Fibroblast of lung (primary cell): ENCODE measurements around the gene CLIP2. TPM values are rescaled to one million over a fixed set of nuclear protein-coding genes. Genes with fewer than 3 reads are reported as not detected.
"Not testable (repeated sequence)": the region's sequence is repeated elsewhere in the genome, so short reads cannot be mapped to it uniquely, and the experiment has no call there.

Source experiments
- DNase-seq, 2 donors: peaks; one replicate each; pipeline versions ENCODE4 v3.0.0 to v3.0.0-alpha.2; 2010; ENCODE audit warnings: low read depth in 2 of 2
- H2AFZ ChIP-seq: 2 replicates; pipeline ENCODE4 v1.5.1; 2012; ENCODE audit warnings: low read length, control low read depth, inconsistent platforms
- H3K27ac ChIP-seq: 2 replicates; pipeline ENCODE4 v1.5.1; 2011; ENCODE audit warnings: low read length, control low read depth; ENCODE audit not compliant: insufficient read depth
- H3K27me3 ChIP-seq: 2 replicates; pipeline ENCODE4 v1.5.1; 2011; ENCODE audit warnings: mild to moderate bottlenecking, low read length; ENCODE audit not compliant: control insufficient read depth, insufficient read depth
- H3K36me3 ChIP-seq: 2 replicates; pipeline ENCODE4 v1.5.1; 2011; ENCODE audit warnings: low read length; ENCODE audit not compliant: control insufficient read depth, insufficient read depth
- H3K4me1 ChIP-seq: 2 replicates; pipeline ENCODE4 v1.5.1; 2011; ENCODE audit warnings: low read length; ENCODE audit not compliant: control insufficient read depth, insufficient read depth; ENCODE audit errors: extremely low read depth
- H3K4me2 ChIP-seq: 2 replicates; pipeline ENCODE4 v1.5.1; 2011; ENCODE audit warnings: low read length, control low read depth; ENCODE audit not compliant: insufficient read depth; ENCODE audit errors: extremely low read depth
- H3K4me3 ChIP-seq, 4 experiments: fragments of 200-600 bp in 1 of 4; sonication (generic) in 1 of 4; replicated peaks in 1 of 4; 2 replicates each; pipeline ENCODE4 v1.5.1; 2011 to 2016; ENCODE audit warnings: low read length in 4 of 4, low read depth in 3 of 4, mild to moderate bottlenecking in 3 of 4, control low read depth in 2 of 4, inconsistent platforms in 1 of 4, mixed read lengths in 1 of 4; ENCODE audit not compliant: insufficient read depth in 1 of 4; ENCODE audit errors: control extremely low read depth in 1 of 4
- H3K79me2 ChIP-seq: 2 replicates; pipeline ENCODE4 v1.5.1; 2012; ENCODE audit warnings: mild to moderate bottlenecking, low read length, inconsistent platforms; ENCODE audit not compliant: control insufficient read depth, insufficient read depth
- H3K9ac ChIP-seq: 2 replicates; pipeline ENCODE4 v1.5.1; 2011; ENCODE audit warnings: mild to moderate bottlenecking, low read length, control low read depth; ENCODE audit not compliant: insufficient read depth
- H3K9me3 ChIP-seq: 2 replicates; pipeline ENCODE4 v1.5.1; 2012; ENCODE audit warnings: low read depth, low read length; ENCODE audit not compliant: control insufficient read depth, insufficient read depth
- H4K20me1 ChIP-seq: 2 replicates; pipeline ENCODE4 v1.5.1; 2011; ENCODE audit warnings: low read length; ENCODE audit not compliant: control insufficient read depth, insufficient read depth; ENCODE audit errors: extremely low read depth
- CTCF ChIP-seq, 2 donors: IDR thresholded peaks in 1 of 2; conservative IDR thresholded peaks in 1 of 2; 1 replicate in 1 of 2; 2 replicates in 1 of 2; pipeline ENCODE4 v1.5.1; 2011 to 2012; ENCODE audit warnings: low read length in 2 of 2, control low read depth in 1 of 2, inconsistent platforms in 1 of 2, low read depth in 1 of 2, mild to moderate bottlenecking in 1 of 2
- EZH2 ChIP-seq: IDR thresholded peaks from 2 replicates; pipeline ENCODE4 v1.5.1; 2012; ENCODE audit warnings: low read length, control low read depth, mild to moderate bottlenecking; ENCODE audit errors: missing control alignments
- polyA plus RNA-seq, 2 donors: library from polyadenylated mRNA; depleted of rRNA in 1 of 2; stranded (reverse) in 1 of 2; unstranded in 1 of 2; fragments of >200 nt; gene quantifications; 2 replicates each; pipeline ENCODE4 v1.2.1, GENCODE V29; 2011 to 2012; ENCODE audit warnings: missing spikeins in 1 of 2
- total RNA-seq: library from RNA; depleted of rRNA; stranded (reverse); fragments of >200 nt; gene quantifications from 2 replicates; pipeline ENCODE4 v1.2.1, GENCODE V29; 2014

The CLIP2 gene
- total and polyA plus RNA-seq, 2 donors (not counting 1 experiment from before 2014, with no cell fraction given) = 13.1 to 77.8 TPM

- Histone ChIP-seq H3K4me3 (no peak overlapping the region), H3K9me3 (no peaks in the 10 kb centered on the region), H3K4me1 (no peaks in the 10 kb centered on the region), H3K27me3 (no peaks in the 10 kb centered on the region), H3K27ac (no peak overlapping the region), H4K20me1 (no peaks in the 10 kb centered on the region), H3K4me2 (no peak overlapping the region), H2AFZ (no peak overlapping the region), H3K9ac (no peak overlapping the region), H3K79me2 (peaks cover 3% of the 10 kb centered on the region), H3K36me3 (peaks cover 3% of the 10 kb centered on the region)
- TF ChIP-seq EZH2 (no peak), CTCF (conservative IDR thresholded peaks at IDR 0.05 in 1 of 2, IDR thresholded peaks at IDR 0.05 in 1 of 2; ENCODE audit: low read depth in 1 of 2, low read length in 2 of 2) (no peak)
- no peak for DNase-seq
Observed at GRCh38 chr7:74317146-74317782, 28.1 kb downstream of the CLIP2 start.

- TF ChIP-seq EZH2 = no peak
- TF ChIP-seq CTCF (conservative IDR thresholded peaks at IDR 0.05 in 1 of 2, IDR thresholded peaks at IDR 0.05 in 1 of 2; ENCODE audit: low read depth in 1 of 2, low read length in 2 of 2) = no peak
- Histone ChIP-seq H2AFZ (no peak overlapping the region), H3K9me3 (no peaks in the 10 kb centered on the region), H3K4me1 (no peaks in the 10 kb centered on the region), H3K79me2 (peaks cover 2% of the 10 kb centered on the region), H3K9ac (no peak overlapping the region), H3K27me3 (no peaks in the 10 kb centered on the region), H3K36me3 (peaks cover 5% of the 10 kb centered on the region), H3K4me2 (no peak overlapping the region), H4K20me1 (no peaks in the 10 kb centered on the region), H3K4me3 (no peak overlapping the region), H3K27ac (no peak overlapping the region)
- no peak for DNase-seq
Observed at GRCh38 chr7:74318043-74318442, 28.8 kb downstream of the CLIP2 start.

- TF ChIP-seq EZH2 (no peak), CTCF (conservative IDR thresholded peaks at IDR 0.05 in 1 of 2, IDR thresholded peaks at IDR 0.05 in 1 of 2; ENCODE audit: low read depth in 1 of 2, low read length in 2 of 2) (no peak)
- H3K4me1 ChIP-seq = no peaks in the 10 kb centered on the region
Observed at GRCh38 chr7:74320645-74321221, 31.5 kb downstream of the CLIP2 start.

GRCh38 chr7:74322892-74323291 is 33.7 kb downstream of the CLIP2 start:
- not testable (repeated sequence) for H3K4me1 ChIP-seq, DNase-seq, H3K27ac ChIP-seq, H2AFZ ChIP-seq, H3K27me3 ChIP-seq, H3K9ac ChIP-seq, H3K9me3 ChIP-seq, H4K20me1 ChIP-seq, H3K79me2 ChIP-seq, H3K36me3 ChIP-seq, H3K4me3 ChIP-seq, H3K4me2 ChIP-seq

More at GRCh38 chr7:74320645-74321221, 31.5 kb downstream of the CLIP2 start:
- no peak overlapping the region for H3K4me3 ChIP-seq
- no peaks in the 10 kb centered on the region for H3K9me3 ChIP-seq
- no peak overlapping the region for H2AFZ ChIP-seq
- H3K79me2 ChIP-seq = no peaks in the 10 kb centered on the region
- H3K9ac ChIP-seq = no peak overlapping the region
- DNase-seq = no peak
- H3K4me2 ChIP-seq = no peak overlapping the region
- no peaks in the 10 kb centered on the region for H3K27me3 ChIP-seq
- H3K27ac ChIP-seq = no peak overlapping the region
- no peaks in the 10 kb centered on the region for H4K20me1 ChIP-seq
- peaks cover 7% of the 10 kb centered on the region for H3K36me3 ChIP-seq
